GM19239 (cell line): Measurements from ENCODE around the gene AGFG2.
A peak's percentile ranks its signal among the peaks of the same experiment; 100 is the strongest.
"Not testable (repeated sequence)": the region's sequence is repeated elsewhere in the genome, so short reads cannot be mapped to it uniquely, and the experiment has no call there.

Source experiments
- DNase-seq: peaks from one replicate; pipeline ENCODE4 v3.0.0; 2011; ENCODE audit warnings: low spot score; ENCODE audit not compliant: insufficient read length
- FAIRE-seq: peaks from 2 replicates; lab custom pipeline; 2011; peaks lifted over from hg19 to GRCh38; lab: Jason Lieb, UNC

Gene AGFG2, protein sequence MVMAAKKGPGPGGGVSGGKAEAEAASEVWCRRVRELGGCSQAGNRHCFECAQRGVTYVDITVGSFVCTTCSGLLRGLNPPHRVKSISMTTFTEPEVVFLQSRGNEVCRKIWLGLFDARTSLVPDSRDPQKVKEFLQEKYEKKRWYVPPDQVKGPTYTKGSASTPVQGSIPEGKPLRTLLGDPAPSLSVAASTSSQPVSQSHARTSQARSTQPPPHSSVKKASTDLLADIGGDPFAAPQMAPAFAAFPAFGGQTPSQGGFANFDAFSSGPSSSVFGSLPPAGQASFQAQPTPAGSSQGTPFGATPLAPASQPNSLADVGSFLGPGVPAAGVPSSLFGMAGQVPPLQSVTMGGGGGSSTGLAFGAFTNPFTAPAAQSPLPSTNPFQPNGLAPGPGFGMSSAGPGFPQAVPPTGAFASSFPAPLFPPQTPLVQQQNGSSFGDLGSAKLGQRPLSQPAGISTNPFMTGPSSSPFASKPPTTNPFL

DNA sequence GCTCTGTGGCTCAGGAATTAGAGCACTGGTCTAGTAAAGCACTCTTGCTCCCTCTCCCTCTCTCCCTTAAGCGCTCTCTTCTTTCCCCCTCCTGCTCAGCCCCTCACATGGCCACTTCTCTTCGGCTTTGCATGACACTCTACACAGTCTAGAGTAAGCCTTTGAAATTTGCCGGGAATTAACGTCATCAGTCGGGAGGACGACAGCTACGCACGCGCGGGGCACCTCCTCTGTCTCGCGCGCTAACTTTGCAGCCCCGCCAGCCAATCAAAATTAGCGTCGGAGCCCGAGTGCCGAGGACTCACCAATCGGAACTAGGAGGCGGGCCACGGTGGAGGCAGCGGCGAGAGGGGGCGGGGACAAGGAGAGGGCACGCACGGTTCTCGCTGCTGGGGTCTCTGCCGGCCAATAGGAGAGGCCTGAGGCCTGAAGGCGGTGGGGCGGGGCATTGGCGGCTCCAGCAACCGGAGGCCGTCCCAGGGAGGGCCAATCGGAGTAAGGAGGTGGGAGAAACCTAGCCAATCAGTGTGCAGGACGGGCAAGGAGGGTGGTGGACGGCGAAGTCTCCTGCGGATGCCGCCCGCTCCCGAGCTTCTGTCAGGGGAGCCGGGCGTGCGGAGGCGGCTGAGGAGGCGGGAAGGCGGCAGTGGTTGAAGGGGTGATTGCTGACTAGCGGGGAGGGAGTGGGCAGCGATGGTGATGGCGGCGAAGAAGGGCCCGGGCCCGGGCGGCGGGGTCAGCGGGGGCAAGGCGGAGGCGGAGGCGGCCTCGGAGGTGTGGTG is at the start of gene AGFG2:
Gene AGFG2 (plus strand): TSS at position 550 of the 782 bp plus-strand sequence. CDS start 144 bp downstream, at position 694.
- FAIRE-seq: peak; percentile 95
- DNase-seq: peak; percentile 89

GRCh38 chr7:100489824-100490223 is 49.2 kb upstream of the AGFG2 start:
- peak; percentile 86 for DNase-seq
- FAIRE-seq: no peak

DNA sequence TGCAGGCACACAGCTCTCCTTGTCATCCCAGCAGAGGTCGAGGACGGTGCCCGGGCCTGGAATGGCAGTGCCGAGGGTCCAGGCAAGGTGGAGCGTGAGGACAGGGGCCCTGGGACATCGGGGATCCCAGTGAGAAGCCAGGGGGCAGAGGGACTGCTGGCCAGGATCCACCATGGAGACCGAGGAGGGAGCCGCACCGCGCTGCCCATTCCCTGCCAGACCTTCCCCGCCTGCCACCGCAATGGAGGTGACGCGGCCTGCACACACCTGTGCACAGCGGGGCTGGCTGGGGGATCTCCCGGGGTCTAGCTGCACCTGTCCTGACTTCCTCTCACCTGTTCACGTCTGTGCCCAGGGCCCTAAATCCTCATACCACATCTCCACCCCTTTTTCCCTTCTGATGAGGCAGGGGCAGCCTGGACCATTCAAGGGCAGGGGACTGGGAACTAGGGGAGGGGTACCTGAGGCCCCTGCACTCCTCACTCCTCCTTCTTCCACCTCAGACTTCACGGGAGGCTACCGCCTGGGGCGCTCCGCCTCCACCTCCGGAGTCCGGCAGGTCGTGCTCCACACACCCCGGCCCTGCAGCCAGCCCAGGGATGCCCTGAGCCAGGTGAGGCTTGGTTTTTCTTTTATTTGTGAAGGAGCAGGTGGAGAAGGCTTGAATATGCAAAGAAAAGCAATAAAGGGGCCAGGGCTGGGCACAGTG is 48.4 kb upstream of the AGFG2 start:
- FAIRE-seq: no peak
- no peak for DNase-seq

GRCh38 chr7:100491192-100491578 is 47.8 kb upstream of the AGFG2 start:
- no peak for FAIRE-seq

DNA sequence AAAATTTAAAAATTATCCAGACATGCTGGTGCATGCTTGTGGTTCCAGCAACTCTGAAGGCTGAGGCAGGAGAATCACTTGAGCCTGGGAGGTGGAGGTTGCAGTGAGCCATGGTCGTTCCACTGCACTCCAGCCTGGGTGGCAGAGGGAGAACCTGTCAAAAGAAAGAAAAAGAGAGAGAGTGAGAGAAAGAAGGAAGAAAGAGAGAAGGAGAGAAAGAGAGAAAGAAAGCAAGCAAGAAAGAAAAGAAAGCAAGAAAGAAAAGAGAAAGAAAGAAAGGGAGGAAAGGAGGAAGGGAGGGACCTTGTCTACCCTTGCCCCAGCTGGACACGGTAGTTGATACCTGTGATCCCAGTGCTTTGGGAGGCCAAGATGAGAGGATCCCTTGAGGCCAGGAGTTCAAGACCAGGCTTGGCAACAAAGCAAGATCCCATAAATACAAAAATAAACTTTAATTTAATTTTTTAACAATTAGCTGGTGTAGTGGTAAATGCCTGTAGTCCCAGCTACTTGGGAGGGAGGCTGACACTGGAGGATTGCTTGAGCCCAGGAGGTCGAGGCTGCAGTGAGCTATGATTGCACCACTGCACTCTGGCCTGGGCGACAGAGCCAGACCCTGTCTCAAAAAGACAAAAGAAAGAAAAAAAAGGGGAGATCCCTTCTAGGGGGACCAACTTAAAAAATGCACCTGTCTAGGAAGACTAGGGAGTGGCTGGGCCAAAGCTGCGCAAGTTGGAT is 46.1 kb upstream of the AGFG2 start:
- DNase-seq: no peak
- FAIRE-seq: no peak

More at GRCh38 chr7:100491192-100491578, 47.8 kb upstream of the AGFG2 start:
- no peak for DNase-seq

DNA sequence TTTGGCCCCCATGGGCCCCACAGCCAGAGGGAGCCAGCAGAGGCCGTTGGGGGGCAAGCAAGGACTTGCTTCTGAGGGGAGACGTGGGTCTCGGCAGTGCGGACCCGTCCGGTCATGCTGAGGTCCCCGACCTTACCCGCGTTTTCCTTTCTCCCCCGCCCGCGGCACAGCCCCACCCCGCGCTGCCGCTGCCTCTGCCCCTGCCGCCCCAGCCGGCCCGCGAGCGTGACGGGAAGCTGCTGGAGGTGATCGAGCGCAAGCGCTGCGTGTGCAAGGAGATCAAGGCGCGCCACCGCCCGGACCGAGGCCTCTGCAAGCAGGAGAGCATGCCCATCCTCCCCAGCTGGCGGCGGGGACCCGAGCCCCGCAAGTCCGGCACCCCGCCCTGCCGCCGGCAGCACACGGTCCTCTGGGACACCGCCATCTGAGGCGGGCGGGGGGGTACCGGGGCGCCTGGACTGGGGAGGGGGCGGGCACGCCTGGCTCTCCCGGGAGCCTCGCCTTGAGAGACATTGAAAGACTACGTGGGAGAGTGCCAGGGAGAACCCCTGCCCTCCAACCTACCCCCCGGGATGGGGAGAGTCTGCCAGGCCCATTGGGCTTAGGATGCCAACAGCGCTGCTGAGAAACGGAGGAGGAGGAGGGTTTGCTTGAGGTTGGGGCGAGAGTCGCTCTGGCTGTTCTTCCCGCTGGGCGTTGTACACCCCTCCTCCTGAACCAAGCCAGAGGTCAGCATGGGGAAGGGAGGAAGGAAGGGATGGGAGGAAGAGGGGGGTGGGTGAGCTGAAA is 45.3 kb upstream of the AGFG2 start:
- no peak for DNase-seq

DNA sequence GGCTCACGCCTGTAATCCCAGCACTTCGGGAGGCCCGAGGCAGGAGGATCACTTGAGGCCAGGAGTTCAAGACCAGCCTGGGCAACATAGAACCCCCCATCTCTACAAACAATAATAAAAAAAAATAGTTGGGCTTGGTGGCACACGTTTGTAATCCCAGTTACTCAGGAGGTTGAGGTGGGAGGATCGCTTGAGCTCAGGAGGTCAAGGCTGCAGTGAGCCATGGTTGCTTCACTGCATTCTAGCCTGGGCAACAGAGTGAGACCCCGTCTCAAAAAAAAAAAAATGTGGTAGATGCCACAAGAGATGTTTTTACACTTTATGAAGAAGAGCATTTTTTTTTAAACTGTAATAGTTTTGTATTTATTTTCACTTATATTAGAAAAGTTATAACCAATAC is 42.5 kb upstream of the AGFG2 start:
- FAIRE-seq: no peak
- DNase-seq: no peak

More for the DNA sequence above, 45.3 kb upstream of the AGFG2 start:
- no peak for FAIRE-seq

DNA sequence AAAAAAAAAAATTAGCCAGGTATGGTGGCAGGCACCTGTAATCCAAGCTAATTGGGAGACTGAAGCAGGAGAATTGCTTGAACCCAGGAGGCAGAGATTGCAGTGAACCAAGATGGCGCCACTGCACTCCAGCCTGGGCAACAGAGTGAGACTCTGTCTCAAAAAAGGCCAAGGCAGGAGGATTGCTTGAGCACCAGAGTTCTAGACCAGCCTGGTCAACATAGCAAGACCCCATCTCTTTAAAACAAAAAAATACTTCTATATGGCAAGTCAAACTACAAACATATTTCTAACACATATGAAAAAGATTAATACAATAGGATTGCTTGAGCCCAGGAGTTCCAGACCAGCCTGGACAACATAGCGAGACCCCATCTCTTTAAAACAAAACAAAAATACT is 38.3 kb upstream of the AGFG2 start:
- not testable (repeated sequence) for DNase-seq, FAIRE-seq

DNA sequence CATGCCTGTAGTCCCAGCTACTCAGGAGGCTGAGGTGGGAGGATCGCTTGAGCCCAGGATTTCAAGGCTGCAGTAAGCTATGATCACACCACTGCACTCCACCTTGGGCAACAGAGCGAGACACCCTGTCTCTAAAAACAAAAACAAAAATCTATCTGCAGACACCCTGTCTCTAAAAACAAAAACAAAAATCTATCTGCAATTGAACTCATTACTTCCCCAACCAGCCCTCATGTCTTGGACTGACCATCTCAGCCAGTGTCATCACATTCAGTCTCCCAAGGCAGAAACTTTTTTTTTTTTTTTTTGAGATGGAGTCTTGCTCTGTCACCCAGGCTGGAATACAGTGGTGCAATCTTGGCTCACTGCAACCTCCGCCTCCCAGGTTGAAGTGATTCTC is 35.0 kb upstream of the AGFG2 start:
- not testable (repeated sequence) for FAIRE-seq, DNase-seq

- no peak for DNase-seq
- no peak for FAIRE-seq
Measured at GRCh38 chr7:100504887-100505611, 34.0 kb upstream of the AGFG2 start.

GRCh38 chr7:100506356-100506923 is 32.6 kb upstream of the AGFG2 start:
- FAIRE-seq (no peak), DNase-seq (no peak)

DNA sequence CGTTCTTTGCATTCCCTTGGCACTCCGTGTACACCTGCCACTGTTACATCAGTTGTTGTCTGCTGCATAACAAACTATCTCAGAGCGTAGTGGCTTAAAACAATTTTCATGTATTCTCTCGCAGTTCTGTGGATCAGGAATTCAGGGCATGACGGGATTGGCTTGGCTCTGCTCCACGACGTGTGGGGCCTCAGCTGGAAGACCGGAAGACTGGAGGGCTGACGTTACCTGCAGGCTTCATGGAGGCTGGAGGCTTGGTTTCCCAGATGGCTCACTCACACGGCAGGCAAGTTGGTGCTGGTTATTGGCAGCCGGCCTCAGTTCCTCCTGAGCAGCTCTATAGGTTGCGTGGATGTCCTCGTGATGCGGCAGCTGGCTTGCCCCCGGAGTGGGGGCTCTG is 29.8 kb upstream of the AGFG2 start:
- no peak for DNase-seq
- FAIRE-seq: no peak

DNA sequence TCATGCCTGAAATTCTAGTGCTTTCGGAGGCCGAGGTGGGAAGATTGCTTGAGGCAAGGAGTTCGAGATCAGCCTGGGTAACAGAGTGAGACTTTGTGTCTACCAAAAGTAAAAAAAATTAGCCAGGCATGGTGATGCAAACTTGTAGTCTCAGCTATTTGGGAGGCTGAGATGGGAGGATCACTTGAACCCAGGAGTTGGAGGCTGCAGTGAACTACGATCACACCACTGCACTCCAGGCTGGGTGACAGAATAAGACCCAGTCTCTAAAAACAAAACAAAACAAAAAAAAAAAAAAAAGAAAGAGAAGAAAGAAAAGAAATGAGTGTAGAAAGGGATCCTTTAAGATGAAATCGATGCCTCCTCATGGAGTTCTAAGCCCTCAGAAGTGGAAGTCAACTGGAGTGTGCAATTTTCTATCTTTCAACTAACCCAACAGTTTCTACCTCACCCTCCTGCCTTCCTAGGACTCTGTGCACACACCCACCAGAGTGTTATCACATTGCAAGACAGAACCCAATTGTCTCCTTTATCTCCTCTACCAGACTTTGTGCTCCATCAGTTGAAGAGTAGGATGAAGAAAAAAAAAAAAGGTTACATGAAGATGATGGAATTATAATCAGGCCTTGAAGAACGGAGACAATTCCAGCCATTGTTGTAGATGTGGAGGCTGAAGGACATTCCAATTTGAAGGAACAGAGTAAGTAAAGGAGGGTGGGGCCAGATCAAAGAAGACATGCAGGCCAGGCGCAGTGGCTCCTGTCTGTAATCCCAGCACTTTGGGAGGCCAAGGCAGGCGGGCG is 28.4 kb upstream of the AGFG2 start:
- DNase-seq: no peak
- FAIRE-seq: no peak

- DNase-seq (no peak), FAIRE-seq (no peak)
Measured at GRCh38 chr7:100513212-100513810, 25.7 kb upstream of the AGFG2 start.

DNA sequence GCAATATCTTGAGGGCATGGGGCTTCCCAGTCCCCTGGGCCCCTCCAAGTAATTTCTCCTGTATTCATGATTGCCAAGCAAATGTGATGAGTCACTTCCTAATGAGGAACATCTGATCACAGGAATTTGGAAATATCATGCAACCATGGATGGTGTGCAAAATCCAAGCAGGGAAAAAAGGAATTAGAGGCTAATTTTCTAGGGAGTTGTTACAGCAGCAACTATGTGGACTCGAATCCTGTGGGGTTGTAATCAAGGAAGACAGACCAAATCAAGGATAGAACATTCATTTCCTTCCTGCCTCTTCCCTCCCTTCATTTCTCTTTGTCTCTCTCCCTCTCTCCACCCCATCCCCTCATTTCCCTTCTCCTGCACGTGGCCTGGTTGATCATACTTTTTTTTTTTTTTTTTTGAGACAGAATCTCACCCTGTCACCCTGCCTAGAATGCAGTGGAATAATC is 23.9 kb upstream of the AGFG2 start:
- no peak for DNase-seq
- no peak for FAIRE-seq

DNA sequence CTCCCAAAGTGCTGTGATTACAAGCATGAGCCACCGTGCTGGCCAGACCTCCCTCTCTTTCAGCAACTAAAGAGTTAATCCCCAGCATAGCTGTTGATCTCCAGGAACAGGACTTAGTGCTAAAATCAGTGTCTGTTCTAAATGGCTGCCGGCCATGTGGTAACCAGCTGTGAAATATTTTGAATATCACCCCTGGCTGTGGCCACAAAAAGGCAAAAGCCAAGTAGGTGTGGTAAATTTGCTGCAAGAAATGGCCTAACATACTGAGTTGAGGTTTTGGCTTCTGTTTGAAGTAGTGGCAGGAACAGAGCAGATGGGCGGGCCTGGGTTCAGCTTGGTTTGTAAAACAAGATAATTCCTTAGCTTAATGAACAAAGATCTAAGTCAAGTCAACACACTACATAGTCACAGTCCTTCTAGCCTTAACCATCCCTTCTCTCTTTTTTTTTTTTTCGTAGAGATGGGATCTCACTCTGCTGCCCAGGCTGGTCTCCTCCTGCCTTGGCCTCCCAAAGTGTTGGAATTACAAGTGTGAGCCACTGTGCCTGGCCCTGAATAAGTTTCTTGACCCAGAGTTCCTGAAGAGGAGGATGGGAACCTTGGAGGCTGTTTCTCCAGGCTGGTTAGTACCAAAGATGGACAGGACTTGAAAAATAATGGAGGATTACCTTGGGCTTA is 22.7 kb upstream of the AGFG2 start:
- peak; percentile 51 for FAIRE-seq

More for the DNA sequence above, 22.7 kb upstream of the AGFG2 start:
- DNase-seq: peak; percentile 35
